IPS-11a (cell line): ENCODE data around the gene COA8.

Experiments used
- H3K4me3 ChIP-seq: one replicate; pipeline ENCODE4 v1.5.1; 2013; ENCODE audit warnings: low read depth, low read length, control low read depth

COA8 gene

DNA sequence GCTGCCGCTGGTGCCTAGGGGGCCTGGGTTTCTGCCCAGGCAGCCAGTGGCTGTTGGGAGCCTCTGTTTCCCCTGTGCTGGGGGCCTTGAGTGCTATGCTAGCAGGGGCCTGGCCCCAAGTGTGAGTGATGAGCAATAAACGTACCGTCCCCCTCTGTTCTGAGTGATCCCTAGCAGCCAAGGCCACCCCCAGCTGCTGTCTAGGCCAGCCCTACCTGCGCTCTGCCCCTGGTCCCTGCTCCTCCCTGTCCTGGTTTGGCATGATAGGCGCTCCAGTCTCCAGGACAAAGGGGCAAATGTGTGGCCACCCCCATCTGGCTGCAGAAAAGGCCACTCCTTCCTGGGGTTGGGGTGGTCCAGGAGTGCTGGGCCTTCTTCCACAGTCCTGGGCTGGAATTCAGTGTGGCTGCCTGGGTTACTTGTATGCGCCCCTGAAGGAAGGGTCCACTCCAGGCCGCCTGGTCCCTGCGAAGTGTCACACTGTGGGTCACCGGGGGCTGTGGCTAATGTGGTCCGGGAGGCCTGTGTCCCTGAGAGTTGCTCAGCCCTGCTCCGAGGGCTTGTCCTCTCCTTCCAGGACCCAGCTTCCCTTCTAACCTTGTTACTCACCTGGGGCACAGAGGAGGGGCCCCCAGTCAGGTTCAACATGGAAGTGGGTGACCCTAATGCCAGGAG is 26.7 kb upstream of the COA8 start:
- H3K4me3 ChIP-seq: no peak overlapping the region

DNA sequence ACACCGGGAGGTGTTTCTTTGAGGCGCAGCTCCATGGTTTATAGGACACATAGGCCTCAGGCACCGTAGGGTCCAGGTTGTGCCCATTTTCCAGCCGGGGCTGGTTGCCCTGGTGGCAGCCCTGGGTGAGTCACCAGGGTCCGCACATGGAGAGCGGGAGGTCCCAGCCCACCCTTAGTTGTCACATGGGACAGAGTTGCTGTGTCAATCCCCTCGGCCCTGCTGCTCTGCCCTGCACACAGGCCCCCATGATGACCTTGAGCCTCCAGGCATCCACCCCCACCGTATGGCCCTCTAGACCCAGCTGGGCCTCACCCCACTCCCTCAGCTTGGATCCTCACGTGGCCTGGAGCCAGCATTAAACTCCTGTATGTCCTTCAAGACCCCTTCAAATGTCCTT is 26.1 kb upstream of the COA8 start:
- no peak overlapping the region for H3K4me3 ChIP-seq

DNA sequence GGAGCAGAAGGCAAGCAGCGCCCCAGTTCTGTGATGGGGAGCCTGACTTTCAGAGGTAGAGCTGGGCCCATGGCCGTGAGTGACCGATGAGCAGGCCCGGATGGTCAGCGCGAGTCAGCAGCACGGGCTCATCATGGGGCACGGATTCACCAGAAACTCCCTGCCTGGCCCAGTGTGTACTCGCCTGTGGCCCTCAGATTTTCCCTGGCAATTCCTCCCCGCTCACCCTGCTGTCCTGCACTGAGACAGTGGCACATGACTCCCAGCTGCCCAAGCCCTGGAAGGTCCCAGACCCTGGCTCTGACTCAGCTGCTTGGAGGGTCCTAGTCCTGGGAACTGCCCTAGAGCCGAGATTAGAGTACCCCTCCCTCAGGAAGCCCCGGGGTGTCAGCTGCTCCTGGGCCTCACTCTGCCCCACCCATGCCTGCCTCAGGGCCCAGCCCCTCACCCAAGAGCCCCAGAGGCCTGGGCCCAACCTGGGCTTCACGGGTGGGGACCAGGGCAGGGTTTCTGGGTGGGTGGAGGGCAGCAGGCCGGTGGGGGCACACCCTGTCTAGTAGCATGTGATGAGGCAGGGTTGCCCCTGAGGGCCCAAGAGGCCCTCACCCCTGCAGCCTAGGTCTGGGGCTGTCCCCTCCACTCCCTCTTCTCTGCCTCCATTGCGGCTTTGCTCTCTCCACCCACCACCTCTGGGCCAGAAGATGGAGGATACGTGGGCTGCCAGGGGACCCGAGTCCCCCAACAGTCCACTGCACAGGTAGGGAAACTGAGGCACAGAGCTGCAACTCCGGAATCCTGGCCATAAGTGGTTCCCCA is 25.4 kb upstream of the COA8 start:
- no peak overlapping the region for H3K4me3 ChIP-seq

DNA sequence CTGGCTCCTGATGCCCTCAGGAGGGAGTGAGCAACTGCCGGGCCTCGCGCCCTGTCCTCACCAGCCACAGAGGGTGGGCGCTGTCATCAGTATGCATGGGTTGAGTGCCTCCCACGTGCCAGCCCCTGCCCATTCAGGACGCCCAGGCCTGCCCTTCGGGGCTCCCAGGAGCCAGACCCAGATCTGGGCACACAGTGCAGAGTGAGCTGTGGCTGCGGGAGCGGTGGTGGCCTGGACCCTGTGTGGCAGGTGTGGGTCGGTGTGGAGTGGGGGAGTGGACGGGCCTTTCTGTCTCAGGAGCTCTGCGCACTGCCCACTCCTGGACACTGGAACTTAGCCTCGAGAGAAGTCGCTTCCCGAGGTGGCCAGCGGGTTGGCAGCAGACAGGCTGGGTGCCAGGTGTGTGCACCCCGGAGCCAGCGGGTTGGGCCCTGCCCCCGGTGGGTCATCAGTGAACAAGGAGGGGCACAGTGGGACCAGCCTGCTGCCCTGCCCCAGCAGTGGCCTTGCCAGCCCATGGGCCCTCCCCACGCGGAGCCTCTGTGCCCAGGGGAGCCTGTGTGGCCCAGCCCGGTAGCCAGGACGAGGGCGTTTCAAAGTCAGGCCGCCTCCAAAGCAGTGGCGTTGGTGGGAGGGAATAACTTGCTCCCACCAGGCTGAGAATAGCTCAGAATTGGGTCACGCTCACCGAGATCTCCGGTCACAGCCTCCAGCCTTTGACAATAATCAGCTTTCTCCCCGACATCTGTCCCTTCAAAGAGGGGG is 24.3 kb upstream of the COA8 start:
- no peak overlapping the region for H3K4me3 ChIP-seq

DNA sequence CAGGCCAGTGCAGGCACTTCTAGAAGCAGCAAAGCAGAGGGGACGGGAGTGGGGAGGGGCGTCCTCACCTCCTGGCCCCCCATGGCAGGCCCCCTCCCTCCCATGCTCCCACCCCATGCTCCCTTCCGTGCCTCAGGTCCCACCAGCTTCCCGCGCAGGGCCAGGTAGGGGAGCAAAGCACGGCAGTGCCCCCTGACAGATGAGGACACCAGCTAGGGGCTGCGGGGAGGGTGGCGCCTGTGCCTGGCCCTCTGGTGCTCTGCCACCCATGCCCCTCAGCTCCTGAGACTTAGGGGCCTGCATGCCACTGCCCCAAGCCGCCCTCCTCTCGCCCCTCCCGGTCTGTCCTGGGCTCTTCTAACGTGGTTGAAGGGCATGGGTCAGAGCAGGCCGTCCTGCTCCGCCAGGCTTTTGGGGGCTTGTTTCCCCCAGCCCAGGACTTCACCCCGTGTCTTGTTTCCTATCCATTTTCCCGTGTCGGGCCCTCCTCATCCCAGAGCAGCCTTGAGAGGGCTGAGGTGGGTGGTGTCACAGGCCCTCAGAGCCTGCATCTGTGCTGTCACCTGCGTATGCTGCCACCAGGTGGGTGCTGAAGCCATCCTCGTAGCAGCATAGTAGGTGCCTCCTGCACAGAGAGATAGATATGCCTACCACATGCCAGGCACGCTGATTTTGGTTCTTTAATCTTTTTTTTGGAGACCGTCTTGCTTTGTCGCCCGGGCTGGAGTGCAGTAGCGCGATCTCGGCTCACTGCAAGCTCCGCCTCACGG is 23.5 kb upstream of the COA8 start:
- H3K4me3 ChIP-seq: no peak overlapping the region

DNA sequence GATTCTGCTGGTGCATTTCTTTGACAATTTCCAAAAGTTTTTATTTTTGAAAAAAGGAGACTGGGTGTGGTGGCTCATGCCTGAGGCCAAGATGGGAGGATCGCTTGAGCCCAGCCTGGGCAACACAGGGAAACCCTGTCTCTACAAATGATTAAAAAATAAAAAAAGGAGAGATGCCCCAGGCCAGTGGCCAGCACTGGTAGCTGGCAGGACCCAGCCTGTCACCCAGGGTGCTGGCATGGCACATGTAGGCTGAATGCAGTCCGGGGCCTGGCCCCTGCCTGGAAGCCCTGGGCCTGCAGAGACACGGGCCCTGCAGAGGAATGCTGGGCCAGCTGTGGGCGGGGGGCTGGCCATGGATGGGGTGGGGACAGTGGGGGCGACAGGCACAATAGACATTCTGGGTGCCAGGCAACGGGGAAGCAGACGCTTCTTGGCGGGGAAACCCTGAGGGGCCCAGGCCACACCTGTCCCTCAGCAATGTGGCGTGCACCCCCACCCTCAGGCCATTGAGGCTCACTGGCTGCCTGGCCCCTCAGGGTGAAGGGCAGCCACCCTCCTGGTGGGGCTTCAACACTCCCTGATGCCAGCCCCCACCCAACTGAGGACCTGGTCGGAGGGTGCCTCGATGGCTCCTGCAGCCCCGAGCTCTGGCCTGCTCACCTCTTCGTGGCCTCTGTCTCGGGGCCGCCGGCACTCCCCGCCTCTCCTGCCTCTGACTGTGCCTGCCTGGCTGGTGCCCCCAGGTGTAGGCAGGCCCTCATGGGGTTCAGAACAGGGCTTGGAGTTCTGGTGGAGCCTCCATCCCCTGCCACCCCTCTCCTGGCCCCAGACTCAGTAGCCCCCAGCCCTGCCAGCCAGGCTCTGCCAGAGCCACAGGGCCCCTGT is 21.7 kb upstream of the COA8 start:
- no peak overlapping the region for H3K4me3 ChIP-seq

DNA sequence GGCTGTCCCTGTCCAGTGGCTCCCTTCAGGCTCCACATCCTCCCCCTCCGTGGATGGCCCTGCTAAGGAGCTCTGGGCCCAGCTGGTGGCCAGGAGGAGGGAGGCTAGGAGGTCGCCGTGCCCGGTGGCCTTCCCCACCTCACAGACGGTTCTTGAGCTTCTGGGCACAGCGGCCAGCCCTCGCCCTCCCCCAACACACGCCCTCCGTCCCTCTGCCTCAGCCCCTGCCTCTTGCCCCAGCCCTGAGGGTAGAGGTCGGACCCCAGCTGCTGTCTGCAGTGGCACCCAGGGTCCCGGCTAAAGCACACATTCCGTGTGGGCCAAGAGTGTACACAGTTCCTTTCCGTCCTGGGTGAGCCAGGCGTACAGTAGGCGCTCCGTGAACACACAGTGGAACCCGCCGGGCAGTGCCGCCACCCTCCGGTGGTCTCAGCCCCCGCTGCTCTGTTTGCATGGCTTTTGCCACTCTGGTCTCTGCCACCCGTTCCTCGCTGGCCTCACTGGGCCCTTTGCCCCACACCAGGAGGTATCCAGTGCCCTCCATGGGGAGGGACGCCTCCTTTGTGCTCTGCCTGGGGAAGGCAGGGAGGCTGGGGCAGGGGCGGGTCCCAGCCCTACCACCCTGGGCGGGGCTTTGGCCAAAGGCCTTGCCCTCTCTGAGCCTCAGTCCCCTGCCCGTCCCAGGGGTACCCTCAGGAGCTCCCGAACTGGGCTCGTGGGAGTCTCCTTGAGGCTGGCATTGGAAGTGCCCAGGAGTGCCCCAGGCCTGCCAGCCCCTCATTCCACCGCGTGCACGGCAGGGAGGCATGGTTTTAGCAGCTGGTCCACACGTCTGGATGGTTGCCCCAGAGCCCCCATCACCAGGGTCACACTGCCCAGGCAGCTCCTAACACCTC is 20.8 kb upstream of the COA8 start:
- H3K4me3 ChIP-seq: no peak overlapping the region

DNA sequence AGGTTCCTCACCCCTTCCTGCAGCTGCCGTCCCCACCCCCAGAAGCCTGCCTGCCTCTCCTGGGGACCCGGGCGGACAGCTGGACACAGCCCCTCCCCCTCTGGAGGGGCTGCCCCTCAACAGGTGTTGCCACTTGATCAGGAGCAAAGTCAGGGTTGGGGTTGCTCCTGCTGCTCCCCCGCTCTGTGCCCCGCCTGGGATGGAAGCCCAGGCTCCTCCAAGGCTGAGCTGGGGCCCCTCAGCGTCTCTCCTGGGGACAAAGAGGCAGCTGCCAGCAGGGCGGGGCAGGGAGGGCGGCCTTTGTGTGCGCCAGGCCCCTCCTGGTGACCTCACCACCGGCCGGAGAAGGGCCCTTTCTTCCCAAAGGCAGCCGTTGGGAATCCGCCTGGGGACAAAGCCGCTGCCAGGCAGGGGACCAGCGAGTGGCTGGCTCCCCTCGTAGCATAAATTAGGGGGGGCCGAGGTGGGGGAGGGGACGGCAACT is 20.1 kb upstream of the COA8 start:
- no peak overlapping the region for H3K4me3 ChIP-seq

DNA sequence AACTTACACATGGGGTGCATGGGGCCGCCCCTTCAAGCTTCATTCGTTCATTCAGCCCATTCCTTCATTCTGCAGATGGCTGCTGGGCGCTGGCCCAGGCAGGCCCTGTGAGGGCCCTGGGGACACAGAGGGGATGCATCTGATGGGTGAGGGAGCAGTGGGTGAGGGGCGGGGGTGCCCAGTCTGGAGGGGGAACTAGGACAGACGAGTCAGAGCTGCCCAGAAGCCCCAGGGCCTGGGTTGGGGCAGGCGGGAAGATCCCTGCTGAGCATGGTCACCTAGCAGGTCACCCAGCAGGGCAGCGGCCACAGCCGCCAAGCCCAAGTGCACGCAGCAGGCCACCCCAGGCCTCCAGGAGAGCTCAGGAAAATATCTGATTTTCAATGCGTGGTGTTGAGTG is 19.6 kb upstream of the COA8 start:
- no peak overlapping the region for H3K4me3 ChIP-seq

DNA sequence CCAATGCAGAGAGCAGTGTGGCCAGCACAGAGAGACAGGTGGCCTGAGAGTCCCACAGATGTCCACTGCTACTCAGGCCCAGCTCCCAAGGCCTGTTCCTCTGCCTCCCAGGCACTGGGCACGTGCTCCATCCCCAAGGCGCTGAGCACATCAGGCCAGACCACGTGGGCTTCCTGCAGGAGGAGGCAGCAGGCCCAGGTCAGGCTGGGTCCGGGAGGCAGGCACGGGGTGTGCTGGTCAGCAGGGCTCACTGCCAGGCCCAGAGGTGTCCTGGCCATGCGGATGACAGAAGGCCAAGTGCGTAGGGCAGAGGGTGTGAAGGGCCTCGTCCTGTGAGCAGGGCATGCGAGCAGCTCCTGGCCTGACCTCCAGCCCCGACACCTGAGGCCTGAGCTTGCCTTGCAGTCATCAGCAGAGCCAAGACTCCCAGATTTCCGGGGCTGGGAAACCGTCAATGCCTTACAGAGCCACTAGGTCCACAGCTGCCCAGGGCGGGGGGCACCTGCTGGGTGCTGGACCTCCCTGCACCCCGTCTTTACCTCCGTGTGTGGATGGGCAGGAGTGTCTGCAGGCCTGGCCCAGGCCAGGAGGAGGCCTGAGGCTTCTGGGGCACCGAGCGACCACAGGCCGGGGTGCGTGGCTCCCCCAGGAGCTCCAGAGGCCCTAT is 18.9 kb upstream of the COA8 start:
- no peak overlapping the region for H3K4me3 ChIP-seq

DNA sequence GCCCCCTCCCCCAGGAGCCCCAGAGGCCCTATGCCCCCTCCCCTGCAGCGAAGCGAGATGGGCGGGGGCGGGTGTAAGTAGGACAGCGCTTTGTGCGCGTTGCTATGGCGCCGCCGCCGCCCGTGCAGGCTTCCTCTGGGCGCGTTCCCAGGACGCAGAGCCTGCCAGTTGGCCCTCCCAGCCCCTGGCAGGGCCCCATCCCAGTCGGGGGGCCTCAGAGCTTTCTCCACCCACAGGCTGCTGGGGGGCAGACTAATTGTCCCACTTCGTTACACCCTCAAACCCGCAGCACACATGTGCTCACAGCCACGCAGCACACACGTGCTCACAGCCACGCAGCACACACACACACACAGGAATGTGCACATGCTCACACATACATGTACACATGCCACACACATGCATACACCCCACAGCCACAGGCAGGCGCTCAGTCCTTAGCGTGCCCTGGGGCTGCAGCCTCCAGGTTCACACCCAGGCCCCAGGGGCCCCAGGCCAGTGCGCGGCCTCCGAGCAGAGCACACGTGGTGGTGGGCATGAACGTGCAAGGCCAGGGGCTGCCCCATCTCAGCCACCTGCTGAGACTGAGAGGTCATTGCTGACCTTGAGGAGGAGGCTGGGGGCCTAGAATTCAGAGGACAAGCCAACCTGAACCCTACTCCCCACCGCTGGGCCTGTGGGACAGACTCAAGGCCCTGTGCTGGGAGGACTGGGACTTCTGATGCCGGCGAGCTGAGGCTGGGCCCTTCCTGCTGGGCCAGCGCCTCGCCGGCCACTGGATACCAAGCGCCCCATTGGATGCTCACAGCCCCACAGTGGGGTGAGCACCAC is 18.2 kb upstream of the COA8 start:
- H3K4me3 ChIP-seq: no peak overlapping the region

DNA sequence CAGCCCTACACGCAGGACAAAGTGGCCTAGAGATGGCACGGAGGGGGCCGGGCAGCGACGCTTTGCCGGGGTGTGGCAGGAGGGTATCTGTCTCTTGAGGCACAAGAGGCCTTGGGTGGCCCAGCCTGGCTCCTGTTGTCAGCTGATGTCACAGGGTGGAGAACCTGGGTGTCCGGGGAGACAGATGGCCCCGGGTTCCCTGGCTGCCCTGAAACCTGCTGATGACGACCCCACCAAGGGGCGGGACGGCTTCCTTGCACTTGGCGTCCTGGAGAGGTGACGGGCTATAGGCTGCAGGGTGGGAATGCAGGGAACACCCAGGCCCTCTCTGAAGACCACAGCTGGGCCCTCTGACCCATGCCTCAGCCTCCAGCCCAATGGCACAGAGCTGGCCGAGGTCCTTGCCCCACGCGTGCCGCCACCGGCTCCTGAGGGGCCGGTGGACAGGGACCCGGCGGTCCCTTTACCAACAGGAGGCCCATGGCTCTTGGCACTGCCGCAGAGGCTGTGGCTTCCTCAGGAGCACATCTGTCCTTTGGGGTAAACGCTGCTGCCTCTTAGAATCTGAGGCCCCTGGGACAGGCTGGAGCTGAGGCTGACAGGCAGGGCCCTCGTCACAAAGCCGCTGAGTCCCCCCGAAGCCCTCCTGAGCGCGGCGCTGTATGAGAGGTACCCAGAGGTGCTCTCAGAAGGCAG is 17.4 kb upstream of the COA8 start:
- H3K4me3 ChIP-seq: no peak overlapping the region

DNA sequence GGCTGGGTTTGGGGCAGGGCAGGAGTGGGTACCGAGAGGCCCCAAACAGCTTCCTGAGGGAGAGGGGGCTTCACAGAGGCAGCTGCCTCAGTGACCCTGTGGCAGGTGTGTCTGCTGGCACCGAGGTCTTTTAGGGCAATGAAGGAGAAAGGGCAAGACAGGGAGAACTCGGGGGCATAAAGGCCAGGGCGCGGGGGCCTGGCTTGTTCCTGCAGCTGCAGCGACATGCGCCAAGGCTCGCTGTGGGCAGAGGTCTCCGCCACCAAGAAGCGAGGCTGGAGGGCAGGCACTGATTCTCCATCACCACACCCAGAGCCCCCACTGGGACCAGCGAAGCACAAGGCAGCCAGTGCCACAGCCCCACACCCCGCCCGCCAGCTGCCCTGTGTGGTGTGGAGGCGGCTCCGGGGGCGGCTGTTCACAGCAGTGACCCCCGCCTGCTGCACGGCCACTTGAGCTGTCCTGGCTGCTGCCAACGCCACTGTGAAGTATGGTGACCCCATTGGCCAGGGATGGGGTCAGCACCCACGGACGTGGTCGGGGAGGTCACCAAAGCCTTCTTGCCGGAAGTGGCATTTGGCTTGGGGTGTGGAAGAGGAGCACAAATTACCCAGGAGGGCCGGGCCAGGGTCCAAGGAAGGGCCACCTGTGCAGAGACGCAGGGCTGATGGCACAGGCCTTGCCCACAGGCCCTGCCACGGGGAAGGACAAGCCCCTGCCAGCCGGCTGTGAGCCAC is 16.7 kb upstream of the COA8 start:
- no peak overlapping the region for H3K4me3 ChIP-seq

DNA sequence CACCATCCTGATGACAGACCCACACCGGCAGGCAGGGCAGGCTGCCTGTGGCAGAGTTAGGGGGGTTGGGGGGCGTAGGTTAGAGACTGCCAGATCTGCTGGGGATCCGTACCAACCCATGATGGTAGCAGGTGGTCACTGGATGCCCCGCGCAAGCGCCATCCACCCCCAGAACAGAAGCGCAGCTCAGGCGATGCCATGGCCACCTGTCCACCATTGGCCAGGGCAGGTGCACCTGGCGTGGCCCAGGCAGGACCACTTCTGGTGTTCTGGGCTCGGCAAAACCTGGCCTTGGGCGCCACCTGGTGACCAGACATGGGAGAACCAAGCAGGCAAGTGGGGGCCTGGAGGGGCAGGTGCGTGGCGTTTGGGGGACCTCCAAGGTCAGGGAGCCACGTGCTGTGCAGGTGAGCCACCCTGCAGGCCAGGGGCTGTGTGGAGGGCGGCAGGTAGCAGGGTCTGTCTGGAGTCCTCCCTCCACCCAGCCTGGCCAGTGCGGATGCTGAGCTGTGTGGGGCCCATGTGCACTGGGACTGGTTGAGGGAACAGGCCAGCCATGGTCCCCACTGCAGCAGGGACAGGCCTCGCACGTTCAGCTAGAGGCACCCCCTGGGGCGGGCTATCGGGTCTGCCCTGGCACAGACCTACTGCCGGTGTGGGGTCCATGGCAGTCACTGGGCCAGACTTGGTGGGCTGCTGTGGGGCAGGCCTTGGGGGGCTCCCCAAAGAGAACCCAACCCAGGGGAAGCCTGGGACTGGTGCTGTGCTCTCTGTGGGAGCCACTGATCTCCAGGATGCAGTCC is 15.9 kb upstream of the COA8 start:
- H3K4me3 ChIP-seq: no peak overlapping the region

DNA sequence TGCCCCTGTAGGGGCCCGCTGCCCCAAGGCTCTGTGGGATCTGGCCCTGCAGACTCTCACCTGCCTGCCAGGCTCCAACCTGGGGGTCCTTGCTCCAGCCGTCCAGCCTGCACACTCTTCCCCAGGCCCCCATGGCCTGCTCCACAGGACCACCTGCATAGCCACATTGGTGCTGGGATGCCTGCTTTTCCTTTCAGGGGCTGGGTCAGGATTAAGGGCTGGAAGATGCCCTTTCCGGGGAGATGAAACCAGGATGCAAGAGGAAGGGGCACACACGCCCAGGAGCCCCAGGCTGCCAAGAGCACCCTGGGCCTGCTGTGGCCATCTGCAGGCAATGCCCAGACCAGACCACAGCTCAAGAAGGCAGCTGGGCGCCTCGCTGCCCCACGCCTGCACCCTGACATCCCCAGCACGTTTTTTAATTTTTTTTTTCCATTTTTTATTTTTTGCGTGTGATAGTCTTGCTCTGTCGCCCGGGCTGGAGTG is 15.3 kb upstream of the COA8 start:
- no peak overlapping the region for H3K4me3 ChIP-seq
